Measurements from ENCODE around the gene KIF3A. TPM values are rescaled to one million over a fixed set of nuclear protein-coding genes. Genes with fewer than 3 reads are reported as not detected.

Gene KIF3A
- total RNA-seq, 1 donor from 2014 or later = 27.6 TPM

GRCh38 chr5:132647473-132647872, 89.9 kb downstream of the KIF3A start:
- H3K9ac ChIP-seq = no peak overlapping the region
- DNase-seq (ENCODE audit: low spot score) = no peak
- H3K9me3 ChIP-seq (ENCODE audit: low read depth) = no peaks in the 10 kb centered on the region
- TF ChIP-seq EZH2 (IDR thresholded peaks at IDR 0.05) = no peak
- H3K79me2 ChIP-seq (ENCODE audit: low read depth) = no peaks in the 10 kb centered on the region
- no peak overlapping the region for H3K27ac ChIP-seq
- peaks cover 12% of the 10 kb centered on the region for H3K9me3 Mint-ChIP-seq
- H3K36me3 ChIP-seq = no peaks in the 10 kb centered on the region
- H3K36me3 Mint-ChIP-seq = no peaks in the 10 kb centered on the region
- no peak overlapping the region for H3K4me2 ChIP-seq
- H3K4me1 ChIP-seq = no peaks in the 10 kb centered on the region
- H4K20me1 ChIP-seq (ENCODE audit: low read depth) = no peaks in the 10 kb centered on the region
- no peaks in the 10 kb centered on the region for H3K4me1 Mint-ChIP-seq
- no peak overlapping the region for H3K27ac Mint-ChIP-seq
- no peaks in the 10 kb centered on the region for H3F3A ChIP-seq (ENCODE audit: low read depth)
- no peak overlapping the region for H2AFZ ChIP-seq (replicated peaks)
- H3K4me3 ChIP-seq = no peak overlapping the region
- no peaks in the 10 kb centered on the region for H3K27me3 Mint-ChIP-seq (ENCODE audit: insufficient read depth, low read depth)
- H3K27me3 ChIP-seq = no peaks in the 10 kb centered on the region
- H3K4me3 Mint-ChIP-seq = no peak overlapping the region

DNA sequence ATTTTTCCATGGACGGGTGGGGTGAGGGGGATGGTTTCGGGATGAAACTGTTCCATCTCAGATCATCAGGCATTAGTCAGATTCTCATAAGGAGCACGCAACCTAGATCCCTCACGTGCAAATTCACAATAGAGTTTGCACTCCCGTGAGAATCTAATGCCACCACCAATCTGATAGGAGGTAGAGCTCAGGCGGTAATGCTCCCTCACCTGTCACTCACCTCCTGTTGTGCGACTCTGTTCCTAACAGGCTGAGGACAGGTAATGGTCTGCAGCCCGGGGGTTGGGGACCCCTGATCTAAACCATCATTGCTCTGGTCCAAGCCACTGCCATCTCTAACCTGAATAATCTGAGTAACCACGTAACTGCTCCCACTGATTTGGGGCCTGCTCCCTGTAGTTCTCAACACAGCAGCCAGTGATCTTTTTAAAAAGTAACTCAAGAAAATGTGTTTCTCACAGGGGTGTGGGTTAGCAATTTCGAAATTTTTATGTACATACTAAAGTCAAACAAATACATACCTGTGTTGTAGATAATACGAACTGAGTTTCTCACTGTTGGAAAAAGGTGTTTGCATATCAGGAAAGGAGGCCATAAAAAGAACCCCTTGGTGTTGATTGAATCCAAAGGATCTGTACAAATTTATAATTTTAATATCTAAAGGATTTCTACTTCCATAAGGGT, 90.6 kb downstream of the KIF3A start:
- Histone ChIP-seq H3K4me1 (no peaks in the 10 kb centered on the region), H3K27me3 (no peaks in the 10 kb centered on the region), H3K4me3 (no peak overlapping the region), H3K4me2 (no peak overlapping the region), H3F3A (ENCODE audit: low read depth) (no peaks in the 10 kb centered on the region), H3K27ac (no peak overlapping the region), H3K9ac (no peak overlapping the region), H3K9me3 (ENCODE audit: low read depth) (no peaks in the 10 kb centered on the region), H4K20me1 (ENCODE audit: low read depth) (no peaks in the 10 kb centered on the region), H2AFZ (replicated peaks) (no peak overlapping the region), H3K36me3 (no peaks in the 10 kb centered on the region), H3K79me2 (ENCODE audit: low read depth) (no peaks in the 10 kb centered on the region)
- no peaks in the 10 kb centered on the region for H3K4me1 Mint-ChIP-seq
- no peak overlapping the region for H3K4me3 Mint-ChIP-seq
- DNase-seq (ENCODE audit: low spot score) = no peak
- H3K27me3 Mint-ChIP-seq (ENCODE audit: insufficient read depth, low read depth) = no peaks in the 10 kb centered on the region
- H3K9me3 Mint-ChIP-seq = peaks cover 12% of the 10 kb centered on the region
- H3K36me3 Mint-ChIP-seq = no peaks in the 10 kb centered on the region
- no peak for TF ChIP-seq EZH2phosphoT487 (IDR thresholded peaks at IDR 0.05)
- TF ChIP-seq, protein P1, sequence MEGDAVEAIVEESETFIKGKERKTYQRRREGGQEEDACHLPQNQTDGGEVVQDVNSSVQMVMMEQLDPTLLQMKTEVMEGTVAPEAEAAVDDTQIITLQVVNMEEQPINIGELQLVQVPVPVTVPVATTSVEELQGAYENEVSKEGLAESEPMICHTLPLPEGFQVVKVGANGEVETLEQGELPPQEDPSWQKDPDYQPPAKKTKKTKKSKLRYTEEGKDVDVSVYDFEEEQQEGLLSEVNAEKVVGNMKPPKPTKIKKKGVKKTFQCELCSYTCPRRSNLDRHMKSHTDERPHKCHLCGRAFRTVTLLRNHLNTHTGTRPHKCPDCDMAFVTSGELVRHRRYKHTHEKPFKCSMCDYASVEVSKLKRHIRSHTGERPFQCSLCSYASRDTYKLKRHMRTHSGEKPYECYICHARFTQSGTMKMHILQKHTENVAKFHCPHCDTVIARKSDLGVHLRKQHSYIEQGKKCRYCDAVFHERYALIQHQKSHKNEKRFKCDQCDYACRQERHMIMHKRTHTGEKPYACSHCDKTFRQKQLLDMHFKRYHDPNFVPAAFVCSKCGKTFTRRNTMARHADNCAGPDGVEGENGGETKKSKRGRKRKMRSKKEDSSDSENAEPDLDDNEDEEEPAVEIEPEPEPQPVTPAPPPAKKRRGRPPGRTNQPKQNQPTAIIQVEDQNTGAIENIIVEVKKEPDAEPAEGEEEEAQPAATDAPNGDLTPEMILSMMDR (IDR thresholded peaks at IDR 0.05) = no peak
- no peak for TF ChIP-seq EZH2 (IDR thresholded peaks at IDR 0.05)
- no peak overlapping the region for H3K27ac Mint-ChIP-seq

GRCh38 chr5:132644177-132644576, 93.2 kb downstream of the KIF3A start:
- Histone ChIP-seq H4K20me1 (ENCODE audit: low read depth) (no peaks in the 10 kb centered on the region), H3K36me3 (no peaks in the 10 kb centered on the region), H3K27me3 (no peaks in the 10 kb centered on the region), H3K9me3 (ENCODE audit: low read depth) (no peaks in the 10 kb centered on the region), H3K79me2 (ENCODE audit: low read depth) (no peaks in the 10 kb centered on the region), H2AFZ (replicated peaks) (no peak overlapping the region), H3K4me2 (no peak overlapping the region), H3K4me3 (no peak overlapping the region), H3K27ac (no peak overlapping the region), H3K9ac (no peak overlapping the region), H3F3A (ENCODE audit: low read depth) (no peaks in the 10 kb centered on the region), H3K4me1 (no peaks in the 10 kb centered on the region)
- Mint-ChIP-seq H3K9me3 (peaks cover 12% of the 10 kb centered on the region), H3K4me3 (no peak overlapping the region), H3K36me3 (no peaks in the 10 kb centered on the region), H3K4me1 (no peaks in the 10 kb centered on the region), H3K27ac (no peak overlapping the region), H3K27me3 (ENCODE audit: insufficient read depth, low read depth) (no peaks in the 10 kb centered on the region)
- no peak for DNase-seq (ENCODE audit: low spot score)
- TF ChIP-seq EZH2 (IDR thresholded peaks at IDR 0.05) (no peak), EZH2phosphoT487 (IDR thresholded peaks at IDR 0.05) (no peak)
- TF ChIP-seq, protein P1 (IDR thresholded peaks at IDR 0.05) = no peak

Other genes starting within 250 kb of the KIF3A start
- gene IRF1, start 246.8 kb downstream of the KIF3A start, total RNA-seq (ENCODE audit: low replicate concordance) = 3.7 and 7.1 TPM in 2 replicates
- not detected in 2 replicates for gene IL5, start 194.0 kb downstream of the KIF3A start, total RNA-seq (ENCODE audit: low replicate concordance)
- 34.6 and 48.2 TPM in 2 replicates for gene RAD50, start 180.6 kb downstream of the KIF3A start, total RNA-seq (ENCODE audit: low replicate concordance)
- not detected in 2 replicates for gene IL13, start 79.4 kb downstream of the KIF3A start, total RNA-seq (ENCODE audit: low replicate concordance)
- not detected in 2 replicates for gene IL4, start 63.6 kb downstream of the KIF3A start, total RNA-seq (ENCODE audit: low replicate concordance)
- 0.22 TPM in 1 of 2 replicates, not detected in the other for gene CCNI2, start 9.9 kb upstream of the KIF3A start, total RNA-seq (ENCODE audit: low replicate concordance)
- gene SEPTIN8, start 39.7 kb upstream of the KIF3A start, total RNA-seq (ENCODE audit: low replicate concordance) = 39.9 and 50.1 TPM in 2 replicates
- gene SOWAHA, start 75.8 kb upstream of the KIF3A start, total RNA-seq (ENCODE audit: low replicate concordance) = 0.03 TPM in 1 of 2 replicates, not detected in the other
- 0.36 and 2.0 TPM in 2 replicates for gene SHROOM1, start 93.1 kb upstream of the KIF3A start, total RNA-seq (ENCODE audit: low replicate concordance)
- gene GDF9, start 128.9 kb upstream of the KIF3A start, total RNA-seq (ENCODE audit: low replicate concordance) = 0.46 and 0.82 TPM in 2 replicates
- 45.0 and 63.1 TPM in 2 replicates for gene UQCRQ, start 129.1 kb upstream of the KIF3A start, total RNA-seq (ENCODE audit: low replicate concordance)
- gene LEAP2, start 136.1 kb upstream of the KIF3A start, total RNA-seq (ENCODE audit: low replicate concordance) = 3.5 and 3.6 TPM in 2 replicates
- 48.7 and 63.6 TPM in 2 replicates for gene AFF4, start 226.1 kb upstream of the KIF3A start, total RNA-seq (ENCODE audit: low replicate concordance)